PFSK-1 (cell line): Measurements from ENCODE around the gene LIMK2.

Experiments
- FOXP2 ChIP-seq: optimal IDR thresholded peaks from 2 replicates; pipeline ENCODE3; 2011; ENCODE audit warnings: borderline replicate concordance, control low read depth, inconsistent platforms; ENCODE audit not compliant: insufficient read depth; ENCODE audit errors: extremely low read length, extremely low read depth
- POLR2AphosphoS5 ChIP-seq: IDR thresholded peaks from 2 replicates; pipeline ENCODE4 v1.6.1; 2012; ENCODE audit warnings: low read depth, mild to moderate bottlenecking, control low read depth, low read length, moderate library complexity
- SIN3A ChIP-seq: IDR thresholded peaks from 2 replicates; pipeline ENCODE4 v1.6.1; 2012; ENCODE audit warnings: mild to moderate bottlenecking, low read length, moderate library complexity, borderline replicate concordance; ENCODE audit not compliant: insufficient read depth
- TAF1 ChIP-seq: IDR thresholded peaks from 2 replicates; pipeline ENCODE4 v1.6.1; 2012; ENCODE audit warnings: low read length, control low read depth, borderline replicate concordance; ENCODE audit not compliant: insufficient read depth
- TF ChIP-seq, protein P1 (sequence below), 2 experiments: IDR thresholded peaks; 2 replicates each; pipeline versions ENCODE4 v1.6.1 to v1.8.0; 2011 to 2012; ENCODE audit warnings: low read depth in 2 of 2, low read length in 2 of 2, control low read depth in 1 of 2, inconsistent platforms in 1 of 2, mild to moderate bottlenecking in 1 of 2, moderate library complexity in 1 of 2; ENCODE audit not compliant: insufficient read depth in 1 of 2

The LIMK2 gene

GRCh38 chr22:31262312-31263133 is 50.4 kb downstream of the LIMK2 start:
- TF ChIP-seq POLR2AphosphoS5 (no peak), SIN3A (no peak), TAF1 (no peak), FOXP2 (no peak)
- TF ChIP-seq, protein P1, sequence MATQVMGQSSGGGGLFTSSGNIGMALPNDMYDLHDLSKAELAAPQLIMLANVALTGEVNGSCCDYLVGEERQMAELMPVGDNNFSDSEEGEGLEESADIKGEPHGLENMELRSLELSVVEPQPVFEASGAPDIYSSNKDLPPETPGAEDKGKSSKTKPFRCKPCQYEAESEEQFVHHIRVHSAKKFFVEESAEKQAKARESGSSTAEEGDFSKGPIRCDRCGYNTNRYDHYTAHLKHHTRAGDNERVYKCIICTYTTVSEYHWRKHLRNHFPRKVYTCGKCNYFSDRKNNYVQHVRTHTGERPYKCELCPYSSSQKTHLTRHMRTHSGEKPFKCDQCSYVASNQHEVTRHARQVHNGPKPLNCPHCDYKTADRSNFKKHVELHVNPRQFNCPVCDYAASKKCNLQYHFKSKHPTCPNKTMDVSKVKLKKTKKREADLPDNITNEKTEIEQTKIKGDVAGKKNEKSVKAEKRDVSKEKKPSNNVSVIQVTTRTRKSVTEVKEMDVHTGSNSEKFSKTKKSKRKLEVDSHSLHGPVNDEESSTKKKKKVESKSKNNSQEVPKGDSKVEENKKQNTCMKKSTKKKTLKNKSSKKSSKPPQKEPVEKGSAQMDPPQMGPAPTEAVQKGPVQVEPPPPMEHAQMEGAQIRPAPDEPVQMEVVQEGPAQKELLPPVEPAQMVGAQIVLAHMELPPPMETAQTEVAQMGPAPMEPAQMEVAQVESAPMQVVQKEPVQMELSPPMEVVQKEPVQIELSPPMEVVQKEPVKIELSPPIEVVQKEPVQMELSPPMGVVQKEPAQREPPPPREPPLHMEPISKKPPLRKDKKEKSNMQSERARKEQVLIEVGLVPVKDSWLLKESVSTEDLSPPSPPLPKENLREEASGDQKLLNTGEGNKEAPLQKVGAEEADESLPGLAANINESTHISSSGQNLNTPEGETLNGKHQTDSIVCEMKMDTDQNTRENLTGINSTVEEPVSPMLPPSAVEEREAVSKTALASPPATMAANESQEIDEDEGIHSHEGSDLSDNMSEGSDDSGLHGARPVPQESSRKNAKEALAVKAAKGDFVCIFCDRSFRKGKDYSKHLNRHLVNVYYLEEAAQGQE (IDR thresholded peaks at IDR 0.05; ENCODE audit: insufficient read depth in 1 of 2, low read depth in 2 of 2, low read length in 2 of 2): no peak

DNA sequence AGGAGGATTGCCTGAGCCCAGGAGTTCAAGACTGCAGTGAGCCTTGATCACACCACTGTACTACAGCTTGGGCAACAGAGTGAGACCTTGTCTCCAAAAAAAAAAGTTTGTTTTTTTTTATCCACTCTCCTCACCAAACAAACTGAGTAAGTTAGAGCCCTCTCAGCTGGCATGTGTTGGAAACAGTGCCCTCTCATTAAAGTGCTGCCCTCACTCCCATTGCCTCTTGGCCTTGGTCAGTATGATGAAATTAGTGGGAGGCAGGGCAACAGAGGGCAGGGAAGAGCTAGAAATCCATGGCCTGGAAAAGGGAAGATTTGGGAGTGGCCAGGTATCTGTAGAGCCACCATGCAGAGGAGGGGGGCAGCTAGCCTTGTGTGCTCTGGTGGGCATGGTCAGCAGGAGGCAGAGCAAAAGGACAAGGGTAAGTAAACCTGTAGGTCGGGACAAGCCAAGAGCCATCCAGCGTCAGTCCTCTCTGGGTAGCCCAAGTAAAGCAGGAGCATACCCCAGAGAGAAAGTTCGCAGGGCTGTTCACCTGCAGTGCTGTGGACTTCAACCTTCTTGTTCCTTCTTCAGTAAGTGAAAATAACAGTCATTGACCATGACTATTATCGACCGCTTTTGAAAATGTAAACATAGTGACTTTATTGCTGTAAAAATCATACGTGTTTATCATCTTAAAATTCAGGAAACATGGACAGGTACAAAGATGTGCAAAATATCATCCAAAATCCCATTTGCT is 52.0 kb downstream of the LIMK2 start:
- TF ChIP-seq SIN3A: no peak
- TF ChIP-seq TAF1: no peak
- no peak for TF ChIP-seq FOXP2
- TF ChIP-seq POLR2AphosphoS5: no peak
- TF ChIP-seq, protein P1 (IDR thresholded peaks at IDR 0.05; ENCODE audit: insufficient read depth in 1 of 2, low read depth in 2 of 2, low read length in 2 of 2): no peak

GRCh38 chr22:31268281-31268680 is 56.2 kb downstream of the LIMK2 start:
- no peak for TF ChIP-seq POLR2AphosphoS5
- no peak for TF ChIP-seq TAF1
- TF ChIP-seq, protein P1 (IDR thresholded peaks at IDR 0.05; ENCODE audit: insufficient read depth in 1 of 2, low read depth in 2 of 2, low read length in 2 of 2): no peak
- no peak for TF ChIP-seq SIN3A
- TF ChIP-seq FOXP2: no peak

DNA sequence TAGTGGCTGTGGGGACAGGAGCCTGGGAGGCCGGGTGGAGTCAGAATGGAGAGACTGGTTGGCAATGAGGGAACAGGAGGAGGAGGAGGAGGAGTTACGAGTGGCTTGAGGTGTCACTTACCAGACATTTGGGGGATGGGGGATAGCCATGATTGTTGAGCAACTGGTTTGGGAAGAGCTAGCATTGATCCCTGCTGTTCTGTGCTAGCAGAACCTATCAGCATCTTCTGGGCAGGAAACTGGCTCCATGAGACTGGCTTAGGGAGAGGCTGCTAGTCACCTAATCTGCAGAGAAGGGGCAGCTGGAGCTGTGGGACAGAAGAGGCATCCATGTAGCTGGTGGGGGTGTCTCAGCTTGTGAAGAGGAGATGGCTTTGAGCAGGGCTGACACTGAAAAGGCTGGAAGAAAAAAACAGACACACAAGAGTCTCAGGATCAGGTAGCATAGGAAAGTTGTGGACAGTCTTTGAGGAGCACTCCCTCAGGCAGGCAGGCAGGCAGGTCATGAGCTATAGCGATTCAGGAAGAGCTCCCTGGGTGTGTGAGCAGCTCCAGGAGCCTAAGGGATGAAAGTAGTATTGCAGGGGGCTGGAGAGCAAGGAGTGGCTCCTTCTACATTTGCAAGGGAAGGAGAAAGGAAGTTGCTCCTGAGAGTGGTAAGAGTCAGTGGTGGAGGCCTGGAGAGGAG is 57.9 kb downstream of the LIMK2 start:
- TF ChIP-seq TAF1 (no peak), POLR2AphosphoS5 (no peak), FOXP2 (no peak), SIN3A (no peak)
- TF ChIP-seq, protein P1 (IDR thresholded peaks at IDR 0.05; ENCODE audit: insufficient read depth in 1 of 2, low read depth in 2 of 2, low read length in 2 of 2): no peak
